Nephron progenitor cell (in vitro differentiated cells): ENCODE results near the gene PKN2.

Experiments
- DNase-seq: peaks from one replicate; pipeline ENCODE4 v3.0.0; 2021
- H3K27ac Mint-ChIP-seq: 2 replicates; pipeline ENCODE4 v1.8.0; 2021; ENCODE audit warnings: mild to moderate bottlenecking, moderate library complexity, mixed read lengths
- H3K27me3 Mint-ChIP-seq: 2 replicates; pipeline ENCODE4 v1.8.0; 2021; ENCODE audit warnings: mild to moderate bottlenecking, low read depth, mixed read lengths; ENCODE audit not compliant: poor library complexity
- H3K36me3 Mint-ChIP-seq: 2 replicates; pipeline ENCODE4 v1.8.0; 2021; ENCODE audit warnings: low read depth, mixed read lengths
- H3K4me1 Mint-ChIP-seq: 2 replicates; pipeline ENCODE4 v1.8.0; 2021; ENCODE audit warnings: mixed read lengths
- H3K4me3 Mint-ChIP-seq: 2 replicates; pipeline ENCODE4 v1.8.0; 2021; ENCODE audit warnings: mild to moderate bottlenecking, moderate library complexity, mixed read lengths
- H3K9me3 Mint-ChIP-seq: 2 replicates; pipeline ENCODE4 v1.8.0; 2021; ENCODE audit warnings: mild to moderate bottlenecking, moderate library complexity, mixed read lengths
- CTCF ChIP-seq: fragments of 200-600 bp; sonication (generic); IDR thresholded peaks from 2 replicates; pipeline ENCODE4 v1.5.0; 2021; ENCODE audit warnings: antibody characterized with exemption

Gene PKN2

GRCh38 chr1:88753506-88753905 lies 69.4 kb downstream of the PKN2 start:
- no peaks in the 10 kb centered on the region for H3K27me3 Mint-ChIP-seq
- H3K4me3 Mint-ChIP-seq: no peak overlapping the region
- no peak for DNase-seq
- H3K4me1 Mint-ChIP-seq: no peaks in the 10 kb centered on the region
- TF ChIP-seq CTCF: no peak
- peaks cover 18% of the 10 kb centered on the region for H3K9me3 Mint-ChIP-seq
- H3K36me3 Mint-ChIP-seq: peaks cover 87% of the 10 kb centered on the region
- H3K27ac Mint-ChIP-seq: no peak overlapping the region

- no peaks in the 10 kb centered on the region for H3K4me1 Mint-ChIP-seq
- H3K4me3 Mint-ChIP-seq: no peak overlapping the region
- no peak for TF ChIP-seq CTCF
Measured at GRCh38 chr1:88763649-88764406, 79.8 kb downstream of the PKN2 start.

GRCh38 chr1:88768187-88768586 lies 84.1 kb downstream of the PKN2 start:
- no peak for DNase-seq
- Mint-ChIP-seq H3K4me1 (no peaks in the 10 kb centered on the region), H3K9me3 (no peaks in the 10 kb centered on the region), H3K36me3 (peaks cover 68% of the 10 kb centered on the region), H3K27ac (peak overlapping the region; percentile 64), H3K4me3 (no peak overlapping the region), H3K27me3 (no peaks in the 10 kb centered on the region)
- no peak for TF ChIP-seq CTCF

More at GRCh38 chr1:88763649-88764406, 79.8 kb downstream of the PKN2 start:
- Mint-ChIP-seq H3K36me3 (peaks cover 62% of the 10 kb centered on the region), H3K9me3 (no peaks in the 10 kb centered on the region), H3K27me3 (no peaks in the 10 kb centered on the region), H3K27ac (no peak overlapping the region)
- no peak for DNase-seq

GRCh38 chr1:88768816-88769215 lies 84.7 kb downstream of the PKN2 start:
- TF ChIP-seq CTCF: no peak
- DNase-seq: no peak
- Mint-ChIP-seq H3K36me3 (peaks cover 69% of the 10 kb centered on the region), H3K27ac (no peak overlapping the region), H3K27me3 (no peaks in the 10 kb centered on the region), H3K9me3 (no peaks in the 10 kb centered on the region), H3K4me3 (no peak overlapping the region), H3K4me1 (peaks cover 5% of the 10 kb centered on the region)

- no peaks in the 10 kb centered on the region for H3K9me3 Mint-ChIP-seq
- H3K36me3 Mint-ChIP-seq: peaks cover 91% of the 10 kb centered on the region
- H3K4me1 Mint-ChIP-seq: peaks cover 5% of the 10 kb centered on the region
- H3K27ac Mint-ChIP-seq: peak overlapping the region; percentile 8
- no peak for TF ChIP-seq CTCF
- H3K4me3 Mint-ChIP-seq: no peak overlapping the region
- DNase-seq: no peak
- no peaks in the 10 kb centered on the region for H3K27me3 Mint-ChIP-seq
Measured at GRCh38 chr1:88773540-88774150, 89.6 kb downstream of the PKN2 start.

GRCh38 chr1:88774151-88774556 lies 90.1 kb downstream of the PKN2 start:
- no peak for TF ChIP-seq CTCF
- Mint-ChIP-seq H3K4me3 (no peak overlapping the region), H3K9me3 (no peaks in the 10 kb centered on the region), H3K27ac (peak overlapping the region; percentile 8), H3K36me3 (peaks cover 93% of the 10 kb centered on the region), H3K4me1 (peaks cover 5% of the 10 kb centered on the region), H3K27me3 (no peaks in the 10 kb centered on the region)
- DNase-seq: no peak
